Measurements from ENCODE around the gene WDR89. TPM values are rescaled to one million over a fixed set of nuclear protein-coding genes. Genes with fewer than 3 reads are reported as not detected.
"Not testable (repeated sequence)": the region's sequence is repeated elsewhere in the genome, so short reads cannot be mapped to it uniquely, and the experiment has no call there.

Gene WDR89
- total RNA-seq, 8 experiments from 2014 or later, result 11.9 to 22.5 (median 16.4) TPM

- Histone ChIP-seq H3K27ac (no peak overlapping the region), H3K4me1 (replicated peaks in 1 of 2) (no peaks in the 10 kb centered on the region), H3K4me3 (no peak overlapping the region)
- no peak for ATAC-seq (replicated peaks in 6 of 8)
- in situ Hi-C loops (cut with MboI; ENCODE audit: low pct_unique_long_range_greater_than_20kb in 2 of 9, low sequenced_read_pairs in 9 of 9, unreplicated experiment in 9 of 9), result no loop called here
- WGBS, 10 experiments, result 96 to 100% (median 100%) methylated on average over 1 to 7 of the region's 7 CpGs; no CpG with 5 or more reads in 1 of the 10 experiments
These were observed 30.6 kb downstream of the WDR89 start for GRCh38 chr14:63611078-63611477.

GRCh38 chr14:63605041-63605532, 36.6 kb downstream of the WDR89 start:
- in situ Hi-C loops (cut with MboI; ENCODE audit: low pct_unique_long_range_greater_than_20kb in 2 of 9, low sequenced_read_pairs in 9 of 9, unreplicated experiment in 9 of 9), result no loop called here
- 84 to 100% (median 93%) methylated on average over 1 to 5 of the region's 10 CpGs; no CpG with 5 or more reads in 4 of the 10 experiments for WGBS, 10 experiments
- ATAC-seq (replicated peaks in 6 of 8), result no peak

GRCh38 chr14:63604626-63605025, 37.0 kb downstream of the WDR89 start:
- in situ Hi-C loops (cut with MboI; ENCODE audit: low pct_unique_long_range_greater_than_20kb in 2 of 9, low sequenced_read_pairs in 9 of 9, unreplicated experiment in 9 of 9), result no loop called here
- 83 to 100% (median 98%) methylated on average over 1 to 5 of the region's 5 CpGs; no CpG with 5 or more reads in 2 of the 10 experiments for WGBS, 10 experiments
- no peak overlapping the region for H3K4me3 ChIP-seq
- no peak for ATAC-seq (replicated peaks in 6 of 8)
- H3K27ac ChIP-seq, result no peak overlapping the region
- H3K4me1 ChIP-seq (replicated peaks in 1 of 2), result no peaks in the 10 kb centered on the region

More at GRCh38 chr14:63605041-63605532, 36.6 kb downstream of the WDR89 start:
- H3K4me3 ChIP-seq, result no peak overlapping the region
- H3K27ac ChIP-seq, result no peak overlapping the region
- no peaks in the 10 kb centered on the region for H3K4me1 ChIP-seq (replicated peaks in 1 of 2)

- ATAC-seq (replicated peaks in 6 of 8), result no peak
- Histone ChIP-seq H3K27ac (no peak overlapping the region), H3K4me3 (no peak overlapping the region), H3K4me1 (replicated peaks in 1 of 2) (no peaks in the 10 kb centered on the region)
- in situ Hi-C loops (cut with MboI; ENCODE audit: low pct_unique_long_range_greater_than_20kb in 2 of 9, low sequenced_read_pairs in 9 of 9, unreplicated experiment in 9 of 9), result no loop called here
- 89 to 100% (median 100%) methylated on average over 1 to 5 of the region's 5 CpGs; no CpG with 5 or more reads in 1 of the 10 experiments for WGBS, 10 experiments
These were observed 37.9 kb downstream of the WDR89 start for GRCh38 chr14:63603749-63604277.

GRCh38 chr14:63598807-63599206, 42.9 kb downstream of the WDR89 start:
- no peak overlapping the region for H3K27ac ChIP-seq
- in situ Hi-C loops (cut with MboI; ENCODE audit: low pct_unique_long_range_greater_than_20kb in 2 of 9, low sequenced_read_pairs in 9 of 9, unreplicated experiment in 9 of 9), result no loop called here
- 73 to 100% (median 91%) methylated on average over 3 to 4 of the region's 4 CpGs; no CpG with 5 or more reads in 2 of the 10 experiments for WGBS, 10 experiments
- ATAC-seq (replicated peaks in 6 of 8), result peak in 1 of 8 experiments; percentile 69
- no peaks in the 10 kb centered on the region for H3K4me1 ChIP-seq (replicated peaks in 1 of 2)
- H3K4me3 ChIP-seq, result no peak overlapping the region

- in situ Hi-C loops (cut with MboI; ENCODE audit: low pct_unique_long_range_greater_than_20kb in 2 of 9, low sequenced_read_pairs in 9 of 9, unreplicated experiment in 9 of 9), result no loop called here
- Histone ChIP-seq H3K4me1 (replicated peaks in 1 of 2) (no peaks in the 10 kb centered on the region), H3K27ac (no peak overlapping the region), H3K4me3 (no peak overlapping the region)
- 85 to 100% (median 97%) methylated on average over 1 to 4 of the region's 4 CpGs for WGBS, 10 experiments
- no peak for ATAC-seq (replicated peaks in 6 of 8)
These were observed 44.5 kb downstream of the WDR89 start for GRCh38 chr14:63596998-63597658.

GRCh38 chr14:63594455-63595372, 47.0 kb downstream of the WDR89 start:
- 91 to 100% (median 98%) methylated on average over 13 to 24 of the region's 53 CpGs; no CpG with 5 or more reads in 5 of the 10 experiments for WGBS, 10 experiments

GRCh38 chr14:63583046-63583445, 58.6 kb downstream of the WDR89 start:
- H3K4me3 ChIP-seq; in situ Hi-C loops (cut with MboI; ENCODE audit: low pct_unique_long_range_greater_than_20kb in 2 of 9, low sequenced_read_pairs in 9 of 9, unreplicated experiment in 9 of 9); H3K4me1 ChIP-seq (replicated peaks in 1 of 2); ATAC-seq (replicated peaks in 6 of 8); H3K27ac ChIP-seq: not testable (repeated sequence)
- 20 to 100% (median 80%) methylated on average over 1 to 6 of the region's 8 CpGs; no CpG with 5 or more reads in 2 of the 10 experiments for WGBS, 10 experiments

More at GRCh38 chr14:63594455-63595372, 47.0 kb downstream of the WDR89 start:
- Histone ChIP-seq H3K27ac (no peak overlapping the region), H3K4me1 (replicated peaks in 1 of 2) (no peaks in the 10 kb centered on the region), H3K4me3 (no peak overlapping the region)
- in situ Hi-C loops (cut with MboI; ENCODE audit: low pct_unique_long_range_greater_than_20kb in 2 of 9, low sequenced_read_pairs in 9 of 9, unreplicated experiment in 9 of 9), result no loop called here
- ATAC-seq (replicated peaks in 6 of 8), result no peak

GRCh38 chr14:63581491-63581890, 60.2 kb downstream of the WDR89 start:
- no peak for ATAC-seq (replicated peaks in 6 of 8)
- 9 to 100% (median 79%) methylated on average over 1 to 4 of the region's 4 CpGs; no CpG with 5 or more reads in 1 of the 10 experiments for WGBS, 10 experiments
- no peaks in the 10 kb centered on the region for H3K4me1 ChIP-seq (replicated peaks in 1 of 2)
- H3K4me3 ChIP-seq, result no peak overlapping the region
- in situ Hi-C loops (cut with MboI; ENCODE audit: low pct_unique_long_range_greater_than_20kb in 2 of 9, low sequenced_read_pairs in 9 of 9, unreplicated experiment in 9 of 9), result no loop called here
- no peak overlapping the region for H3K27ac ChIP-seq

GRCh38 chr14:63578300-63578699, 63.4 kb downstream of the WDR89 start:
- 83 to 100% (median 100%) methylated on average over 1 of the region's 1 CpG; no CpG with 5 or more reads in 4 of the 10 experiments for WGBS, 10 experiments
- no peak overlapping the region for H3K27ac ChIP-seq
- in situ Hi-C loops (cut with MboI; ENCODE audit: low pct_unique_long_range_greater_than_20kb in 2 of 9, low sequenced_read_pairs in 9 of 9, unreplicated experiment in 9 of 9), result no loop called here
- no peak for ATAC-seq (replicated peaks in 6 of 8)
- no peak overlapping the region for H3K4me3 ChIP-seq
- H3K4me1 ChIP-seq (replicated peaks in 1 of 2), result no peaks in the 10 kb centered on the region

GRCh38 chr14:63573581-63573980, 68.1 kb downstream of the WDR89 start:
- ATAC-seq (replicated peaks in 6 of 8), result peak in 2 of 8 experiments; percentile 18 to 29
- no peak overlapping the region for H3K27ac ChIP-seq
- no peaks in the 10 kb centered on the region for H3K4me1 ChIP-seq (replicated peaks in 1 of 2)
- in situ Hi-C loops (cut with MboI; ENCODE audit: low pct_unique_long_range_greater_than_20kb in 2 of 9, low sequenced_read_pairs in 9 of 9, unreplicated experiment in 9 of 9), result no loop called here
- H3K4me3 ChIP-seq, result no peak overlapping the region
- 40 to 94% (median 60%) methylated on average over 1 to 4 of the region's 4 CpGs; no CpG with 5 or more reads in 1 of the 10 experiments for WGBS, 10 experiments

GRCh38 chr14:63565448-63565847, 76.2 kb downstream of the WDR89 start:
- H3K4me1 ChIP-seq (replicated peaks in 1 of 2), result no peaks in the 10 kb centered on the region
- in situ Hi-C loops (cut with MboI; ENCODE audit: low pct_unique_long_range_greater_than_20kb in 2 of 9, low sequenced_read_pairs in 9 of 9, unreplicated experiment in 9 of 9), result no loop called here
- H3K4me3 ChIP-seq, result no peak overlapping the region
- ATAC-seq (replicated peaks in 6 of 8), result no peak
- H3K27ac ChIP-seq, result no peak overlapping the region
- WGBS, 10 experiments, result 76 to 100% (median 92%) methylated on average over 1 to 3 of the region's 3 CpGs

GRCh38 chr14:63564318-63564717, 77.4 kb downstream of the WDR89 start:
- Histone ChIP-seq H3K4me1 (replicated peaks in 1 of 2) (no peaks in the 10 kb centered on the region), H3K27ac (no peak overlapping the region), H3K4me3 (no peak overlapping the region)
- ATAC-seq (replicated peaks in 6 of 8), result peak in 3 of 8 experiments; percentile 91 to 94 (median 92)
- WGBS, 10 experiments, result 0 to 100% (median 92%) methylated on average over 1 of the region's 1 CpG; no CpG with 5 or more reads in 6 of the 10 experiments
- in situ Hi-C loops (cut with MboI; ENCODE audit: low pct_unique_long_range_greater_than_20kb in 2 of 9, low sequenced_read_pairs in 9 of 9, unreplicated experiment in 9 of 9), result no loop called here
